ENCODE measurements around the gene TFAP2B. TPM values are rescaled to one million over a fixed set of nuclear protein-coding genes. Genes with fewer than 3 reads are reported as not detected.

TFAP2B gene
- total RNA-seq, 1 experiment from 2014 or later: 0.56 TPM

GRCh38 chr6:50819904-50820868 is 1.5 kb downstream of the TFAP2B start:
- DNase-seq (ENCODE audit: low spot score): peak; percentile 48
- no peak overlapping the region for H3K27ac ChIP-seq (ENCODE audit: low read depth, low read length, poor library complexity, severe bottlenecking)
- H3K27me3 ChIP-seq (replicated peaks; ENCODE audit: insufficient read depth, low read depth, low read length, poor library complexity): peaks cover 86% of the 10 kb centered on the region
- peak overlapping the region; percentile 44 for H3K4me3 ChIP-seq (ENCODE audit: low read depth, low read length, poor library complexity, severe bottlenecking)
- intact Hi-C loops (cut with micrococcal nuclease; ENCODE audit: unreplicated experiment): loop anchor here (5.0 kb wide), 4 partner anchors 932 to 1202 kb away; no protein-coding TSS in a partner anchor
- H3K9me3 ChIP-seq (ENCODE audit: low read depth, low read length, poor library complexity, severe bottlenecking): no peaks in the 10 kb centered on the region
- H3K4me1 ChIP-seq (ENCODE audit: insufficient read depth, low read length, poor library complexity, severe bottlenecking): peaks cover 22% of the 10 kb centered on the region
- H3K36me3 ChIP-seq (ENCODE audit: insufficient read depth, low read length, poor library complexity, severe bottlenecking): no peaks in the 10 kb centered on the region
- peak; percentile 77 for TF ChIP-seq EZH2 (IDR thresholded peaks at IDR 0.05; ENCODE audit: borderline replicate concordance, low read depth, low read length, poor library complexity, severe bottlenecking)
- TF ChIP-seq, protein P1, sequence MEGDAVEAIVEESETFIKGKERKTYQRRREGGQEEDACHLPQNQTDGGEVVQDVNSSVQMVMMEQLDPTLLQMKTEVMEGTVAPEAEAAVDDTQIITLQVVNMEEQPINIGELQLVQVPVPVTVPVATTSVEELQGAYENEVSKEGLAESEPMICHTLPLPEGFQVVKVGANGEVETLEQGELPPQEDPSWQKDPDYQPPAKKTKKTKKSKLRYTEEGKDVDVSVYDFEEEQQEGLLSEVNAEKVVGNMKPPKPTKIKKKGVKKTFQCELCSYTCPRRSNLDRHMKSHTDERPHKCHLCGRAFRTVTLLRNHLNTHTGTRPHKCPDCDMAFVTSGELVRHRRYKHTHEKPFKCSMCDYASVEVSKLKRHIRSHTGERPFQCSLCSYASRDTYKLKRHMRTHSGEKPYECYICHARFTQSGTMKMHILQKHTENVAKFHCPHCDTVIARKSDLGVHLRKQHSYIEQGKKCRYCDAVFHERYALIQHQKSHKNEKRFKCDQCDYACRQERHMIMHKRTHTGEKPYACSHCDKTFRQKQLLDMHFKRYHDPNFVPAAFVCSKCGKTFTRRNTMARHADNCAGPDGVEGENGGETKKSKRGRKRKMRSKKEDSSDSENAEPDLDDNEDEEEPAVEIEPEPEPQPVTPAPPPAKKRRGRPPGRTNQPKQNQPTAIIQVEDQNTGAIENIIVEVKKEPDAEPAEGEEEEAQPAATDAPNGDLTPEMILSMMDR (conservative IDR thresholded peaks at IDR 0.05; ENCODE audit: low read depth, low read length): no peak
- CTCF ChIA-PET: interaction anchor here (1.1 kb wide), 1 partner anchor 132 kb away, joined by 9 read pairs; no protein-coding TSS in a partner anchor
- no TSS peak for BruUV-seq (replicated peaks)
- POLR2A ChIA-PET (ENCODE audit: low non-redundant PET): no interaction called here

GRCh38 chr6:50820869-50821264 is 2.2 kb downstream of the TFAP2B start:
- intact Hi-C loops (cut with micrococcal nuclease; ENCODE audit: unreplicated experiment): no loop called here
- BruUV-seq (replicated peaks): no TSS peak
- no peak for DNase-seq (ENCODE audit: low spot score)
- TF ChIP-seq EZH2 (IDR thresholded peaks at IDR 0.05; ENCODE audit: borderline replicate concordance, low read depth, low read length, poor library complexity, severe bottlenecking): no peak
- TF ChIP-seq, protein P1 (conservative IDR thresholded peaks at IDR 0.05; ENCODE audit: low read depth, low read length): no peak
- peaks cover 88% of the 10 kb centered on the region for H3K27me3 ChIP-seq (replicated peaks; ENCODE audit: insufficient read depth, low read depth, low read length, poor library complexity)
- H3K9me3 ChIP-seq (ENCODE audit: low read depth, low read length, poor library complexity, severe bottlenecking): no peaks in the 10 kb centered on the region
- peak overlapping the region; percentile 44 for H3K4me3 ChIP-seq (ENCODE audit: low read depth, low read length, poor library complexity, severe bottlenecking)
- H3K27ac ChIP-seq (ENCODE audit: low read depth, low read length, poor library complexity, severe bottlenecking): no peak overlapping the region
- ChIA-PET POLR2A (ENCODE audit: low non-redundant PET) (interaction anchor here (0.6 kb wide), 1 partner anchor 12 kb away, joined by 4 read pairs; no protein-coding TSS in a partner anchor), CTCF (interaction anchor here (1.1 kb wide), 1 partner anchor 131 kb away, joined by 9 read pairs; no protein-coding TSS in a partner anchor)
- no peaks in the 10 kb centered on the region for H3K36me3 ChIP-seq (ENCODE audit: insufficient read depth, low read length, poor library complexity, severe bottlenecking)
- peaks cover 27% of the 10 kb centered on the region for H3K4me1 ChIP-seq (ENCODE audit: insufficient read depth, low read length, poor library complexity, severe bottlenecking)

GRCh38 chr6:50821441-50822077 is 2.9 kb downstream of the TFAP2B start:
- no peak for TF ChIP-seq EZH2 (IDR thresholded peaks at IDR 0.05; ENCODE audit: borderline replicate concordance, low read depth, low read length, poor library complexity, severe bottlenecking)
- TF ChIP-seq, protein P1 (conservative IDR thresholded peaks at IDR 0.05; ENCODE audit: low read depth, low read length): no peak
- Histone ChIP-seq H3K27ac (ENCODE audit: low read depth, low read length, poor library complexity, severe bottlenecking) (no peak overlapping the region), H3K9me3 (ENCODE audit: low read depth, low read length, poor library complexity, severe bottlenecking) (no peaks in the 10 kb centered on the region), H3K4me3 (ENCODE audit: low read depth, low read length, poor library complexity, severe bottlenecking) (peak overlapping the region; percentile 36), H3K4me1 (ENCODE audit: insufficient read depth, low read length, poor library complexity, severe bottlenecking) (peaks cover 34% of the 10 kb centered on the region), H3K36me3 (ENCODE audit: insufficient read depth, low read length, poor library complexity, severe bottlenecking) (no peaks in the 10 kb centered on the region), H3K27me3 (replicated peaks; ENCODE audit: insufficient read depth, low read depth, low read length, poor library complexity) (peaks cover 86% of the 10 kb centered on the region)
- peak; percentile 38 for DNase-seq (ENCODE audit: low spot score)
- ChIA-PET CTCF (no interaction called here), POLR2A (ENCODE audit: low non-redundant PET) (interaction anchor here (0.6 kb wide), 2 partner anchors 9 to 12 kb away, joined by 3 to 4 read pairs; no protein-coding TSS in a partner anchor)
- no TSS peak for BruUV-seq (replicated peaks)
- intact Hi-C loops (cut with micrococcal nuclease; ENCODE audit: unreplicated experiment): no loop called here

All from A673 (cell line).